Astrocyte (in vitro differentiated cells and primary cell): ENCODE measurements around the gene SYT6. TPM values are rescaled to one million over a fixed set of nuclear protein-coding genes. Genes with fewer than 3 reads are reported as not detected.

Experiments used
- DNase-seq: peaks from one replicate; pipeline ENCODE4 v3.0.0-alpha.2; 2010; ENCODE audit warnings: low read depth
- FAIRE-seq: peaks from 2 replicates; lab custom pipeline; 2011; peaks lifted over from hg19 to GRCh38; lab: Jason Lieb, UNC
- H2AFZ ChIP-seq: 2 replicates; pipeline ENCODE4 v1.6.0; 2012; ENCODE audit warnings: low read depth, low read length, inconsistent platforms
- H3K27ac ChIP-seq: 2 replicates; pipeline ENCODE4 v1.5.1; 2011; ENCODE audit warnings: low read depth, low read length, inconsistent platforms
- H3K27me3 ChIP-seq: 2 replicates; pipeline ENCODE4 v1.6.0; 2011; ENCODE audit warnings: low read length, inconsistent platforms; ENCODE audit not compliant: insufficient read depth
- H3K36me3 ChIP-seq: 2 replicates; pipeline ENCODE4 v1.5.1; 2011; ENCODE audit warnings: low read length, inconsistent platforms; ENCODE audit not compliant: insufficient read depth
- H3K4me1 ChIP-seq: 2 replicates; pipeline ENCODE4 v1.5.1; 2011; ENCODE audit warnings: low read length, inconsistent platforms; ENCODE audit not compliant: insufficient read depth
- H3K4me2 ChIP-seq: 2 replicates; pipeline ENCODE4 v1.6.0; 2012; ENCODE audit warnings: low read length, inconsistent platforms
- H3K4me3 ChIP-seq: 2 replicates; pipeline ENCODE4 v1.5.1; 2011; ENCODE audit warnings: low read depth, mild to moderate bottlenecking, low read length, inconsistent platforms; ENCODE audit not compliant: insufficient read depth
- H3K79me2 ChIP-seq: 2 replicates; pipeline ENCODE4 v1.6.0; 2012; ENCODE audit warnings: mild to moderate bottlenecking, low read length, inconsistent platforms; ENCODE audit not compliant: insufficient read depth
- H3K9ac ChIP-seq: 2 replicates; pipeline ENCODE4 v1.6.0; 2012; ENCODE audit warnings: mild to moderate bottlenecking, low read length, inconsistent platforms
- H3K9me3 ChIP-seq: 2 replicates; pipeline ENCODE4 v1.5.1; 2012; ENCODE audit warnings: low read depth, mild to moderate bottlenecking, low read length, inconsistent platforms; ENCODE audit not compliant: insufficient read depth
- H4K20me1 ChIP-seq: 2 replicates; pipeline ENCODE4 v1.6.0; 2012; ENCODE audit warnings: low read length, inconsistent platforms; ENCODE audit not compliant: insufficient read depth
- H3K27ac Mint-ChIP-seq: one replicate; pipeline ENCODE4 v1.8.0; 2021; ENCODE audit warnings: mild to moderate bottlenecking, mixed read lengths; ENCODE audit not compliant: unreplicated experiment
- H3K27me3 Mint-ChIP-seq: one replicate; pipeline ENCODE4 v1.8.0; 2021; ENCODE audit warnings: low read depth, mixed read lengths; ENCODE audit not compliant: unreplicated experiment
- H3K36me3 Mint-ChIP-seq: one replicate; pipeline ENCODE4 v1.8.0; 2021; ENCODE audit warnings: low read depth, mixed read lengths; ENCODE audit not compliant: unreplicated experiment
- H3K4me1 Mint-ChIP-seq: one replicate; pipeline ENCODE4 v1.8.0; 2021; ENCODE audit warnings: low read depth, mixed read lengths; ENCODE audit not compliant: unreplicated experiment
- H3K4me3 Mint-ChIP-seq: one replicate; pipeline ENCODE4 v1.8.0; 2021; ENCODE audit warnings: mild to moderate bottlenecking, moderate library complexity, mixed read lengths; ENCODE audit not compliant: unreplicated experiment
- H3K9me3 Mint-ChIP-seq: one replicate; pipeline ENCODE4 v1.8.0; 2021; ENCODE audit warnings: mild to moderate bottlenecking, mixed read lengths; ENCODE audit not compliant: unreplicated experiment
- EZH2 ChIP-seq: IDR thresholded peaks from 2 replicates; pipeline ENCODE4 v1.6.1; 2012; ENCODE audit warnings: mild to moderate bottlenecking, low read length, inconsistent platforms; ENCODE audit not compliant: insufficient read depth
- total RNA-seq: library from RNA; stranded (reverse); gene quantifications from 2 replicates; pipeline ENCODE4 v1.2.1, GENCODE V29; 2021
- TF ChIP-seq, protein P1 (sequence below): IDR thresholded peaks from 2 replicates; pipeline ENCODE4 v1.5.1; 2011; ENCODE audit warnings: low read depth, mild to moderate bottlenecking, inconsistent platforms, low read length, moderate library complexity; ENCODE audit not compliant: insufficient read depth

The SYT6 gene
- total RNA-seq, 1 donor from 2014 or later = 0.39 TPM

DNA sequence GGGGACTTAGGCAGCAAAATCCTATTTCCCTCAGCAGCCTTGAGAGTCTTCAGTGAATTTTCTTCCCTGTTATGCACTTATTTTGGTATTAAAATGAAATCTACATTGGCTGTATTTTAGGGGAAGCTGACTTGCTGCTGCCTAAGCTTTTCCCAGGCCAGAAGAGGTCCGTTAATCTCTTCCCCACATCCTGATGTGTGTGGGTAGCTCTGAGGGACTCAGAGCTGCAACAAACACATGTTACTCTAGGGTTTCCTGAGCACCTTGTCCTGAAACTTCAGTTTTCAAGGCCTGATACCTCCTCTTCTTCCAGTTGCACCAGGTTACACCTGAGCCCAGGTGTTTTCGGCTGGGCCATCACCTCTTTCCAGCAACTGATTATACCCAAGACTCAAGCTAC lies 51.5 kb downstream of the SYT6 start:
- H3K4me1 ChIP-seq = no peaks in the 10 kb centered on the region
- H3K36me3 ChIP-seq = no peaks in the 10 kb centered on the region
- Mint-ChIP-seq H3K27me3 (peaks cover 43% of the 10 kb centered on the region), H3K9me3 (peaks cover 2% of the 10 kb centered on the region), H3K27ac (no peak overlapping the region), H3K36me3 (no peaks in the 10 kb centered on the region), H3K4me1 (peaks cover 5% of the 10 kb centered on the region), H3K4me3 (no peak overlapping the region)
- FAIRE-seq = no peak
- no peak for DNase-seq
- TF ChIP-seq EZH2 = no peak
- TF ChIP-seq, protein P1, sequence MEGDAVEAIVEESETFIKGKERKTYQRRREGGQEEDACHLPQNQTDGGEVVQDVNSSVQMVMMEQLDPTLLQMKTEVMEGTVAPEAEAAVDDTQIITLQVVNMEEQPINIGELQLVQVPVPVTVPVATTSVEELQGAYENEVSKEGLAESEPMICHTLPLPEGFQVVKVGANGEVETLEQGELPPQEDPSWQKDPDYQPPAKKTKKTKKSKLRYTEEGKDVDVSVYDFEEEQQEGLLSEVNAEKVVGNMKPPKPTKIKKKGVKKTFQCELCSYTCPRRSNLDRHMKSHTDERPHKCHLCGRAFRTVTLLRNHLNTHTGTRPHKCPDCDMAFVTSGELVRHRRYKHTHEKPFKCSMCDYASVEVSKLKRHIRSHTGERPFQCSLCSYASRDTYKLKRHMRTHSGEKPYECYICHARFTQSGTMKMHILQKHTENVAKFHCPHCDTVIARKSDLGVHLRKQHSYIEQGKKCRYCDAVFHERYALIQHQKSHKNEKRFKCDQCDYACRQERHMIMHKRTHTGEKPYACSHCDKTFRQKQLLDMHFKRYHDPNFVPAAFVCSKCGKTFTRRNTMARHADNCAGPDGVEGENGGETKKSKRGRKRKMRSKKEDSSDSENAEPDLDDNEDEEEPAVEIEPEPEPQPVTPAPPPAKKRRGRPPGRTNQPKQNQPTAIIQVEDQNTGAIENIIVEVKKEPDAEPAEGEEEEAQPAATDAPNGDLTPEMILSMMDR = no peak
- H3K9ac ChIP-seq = no peak overlapping the region
- no peaks in the 10 kb centered on the region for H3K9me3 ChIP-seq
- no peak overlapping the region for H3K27ac ChIP-seq
- H3K27me3 ChIP-seq = peaks cover 12% of the 10 kb centered on the region
- no peak overlapping the region for H3K4me3 ChIP-seq
- no peaks in the 10 kb centered on the region for H4K20me1 ChIP-seq
- no peak overlapping the region for H2AFZ ChIP-seq
- no peaks in the 10 kb centered on the region for H3K79me2 ChIP-seq
- no peak overlapping the region for H3K4me2 ChIP-seq

DNA sequence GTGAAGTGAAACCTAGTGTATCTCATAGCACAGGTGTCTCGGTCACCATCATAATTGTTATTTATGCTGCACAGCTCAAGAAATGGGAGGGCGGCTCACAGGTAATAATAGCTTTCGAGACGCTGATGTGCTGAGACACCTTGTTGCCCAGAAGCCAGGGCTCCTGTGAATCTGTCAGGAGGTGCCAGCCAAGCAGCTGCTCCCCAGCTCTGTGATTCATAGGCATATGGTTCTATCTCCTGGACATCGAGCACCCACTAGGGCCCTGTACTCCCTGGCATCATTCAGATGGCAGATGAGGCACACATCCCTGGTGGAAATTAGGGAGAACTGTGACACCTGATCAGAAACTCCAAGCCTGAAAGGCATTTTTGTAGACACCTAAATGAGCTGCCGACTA lies 53.5 kb downstream of the SYT6 start:
- TF ChIP-seq, protein P1 = no peak
- TF ChIP-seq EZH2 = no peak
- H3K4me2 ChIP-seq = no peak overlapping the region
- FAIRE-seq = no peak
- no peaks in the 10 kb centered on the region for H4K20me1 ChIP-seq
- no peaks in the 10 kb centered on the region for H3K4me1 ChIP-seq
- Mint-ChIP-seq H3K9me3 (peaks cover 2% of the 10 kb centered on the region), H3K27ac (no peak overlapping the region), H3K4me3 (no peak overlapping the region), H3K27me3 (peaks cover 32% of the 10 kb centered on the region), H3K36me3 (no peaks in the 10 kb centered on the region), H3K4me1 (peaks cover 5% of the 10 kb centered on the region)
- peaks cover 14% of the 10 kb centered on the region for H3K27me3 ChIP-seq
- H3K36me3 ChIP-seq = no peaks in the 10 kb centered on the region
- no peaks in the 10 kb centered on the region for H3K9me3 ChIP-seq
- H2AFZ ChIP-seq = no peak overlapping the region
- H3K9ac ChIP-seq = no peak overlapping the region
- H3K27ac ChIP-seq = no peak overlapping the region
- no peak for DNase-seq
- H3K79me2 ChIP-seq = no peaks in the 10 kb centered on the region
- no peak overlapping the region for H3K4me3 ChIP-seq

DNA sequence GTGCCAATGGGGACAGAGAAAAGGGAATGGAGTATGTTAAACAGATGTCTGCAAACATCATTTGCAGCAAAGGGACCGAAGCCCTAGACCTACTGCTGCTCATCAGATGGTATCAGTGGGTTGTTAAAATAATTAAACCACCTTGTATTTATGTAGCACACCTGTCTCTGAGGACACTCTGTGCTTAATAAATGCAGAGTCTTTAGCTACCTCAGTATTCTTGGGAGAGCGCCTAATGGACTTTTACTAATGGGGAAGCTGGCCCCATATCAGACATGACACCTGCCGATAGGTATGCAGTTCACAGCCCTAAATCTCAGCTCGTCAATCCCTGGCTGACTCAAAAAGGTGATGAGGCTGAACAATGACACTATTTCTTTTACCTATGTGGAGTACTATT lies 54.4 kb downstream of the SYT6 start:
- H4K20me1 ChIP-seq = no peaks in the 10 kb centered on the region
- H3K27ac ChIP-seq = no peak overlapping the region
- peaks cover 14% of the 10 kb centered on the region for H3K27me3 ChIP-seq
- H3K4me2 ChIP-seq = no peak overlapping the region
- no peak for TF ChIP-seq EZH2
- TF ChIP-seq, protein P1 = no peak
- no peaks in the 10 kb centered on the region for H3K36me3 Mint-ChIP-seq
- no peak for FAIRE-seq
- H3K36me3 ChIP-seq = no peaks in the 10 kb centered on the region
- peaks cover 2% of the 10 kb centered on the region for H3K9me3 Mint-ChIP-seq
- no peak overlapping the region for H2AFZ ChIP-seq
- no peak overlapping the region for H3K4me3 ChIP-seq
- no peaks in the 10 kb centered on the region for H3K9me3 ChIP-seq
- no peaks in the 10 kb centered on the region for H3K4me1 ChIP-seq
- H3K27me3 Mint-ChIP-seq = peaks cover 28% of the 10 kb centered on the region
- no peak overlapping the region for H3K27ac Mint-ChIP-seq
- no peaks in the 10 kb centered on the region for H3K79me2 ChIP-seq
- no peak for DNase-seq
- H3K9ac ChIP-seq = no peak overlapping the region
- H3K4me3 Mint-ChIP-seq = no peak overlapping the region
- H3K4me1 Mint-ChIP-seq = peaks cover 7% of the 10 kb centered on the region
